Measurements from ENCODE around the gene GAA.

GAA gene

DNA sequence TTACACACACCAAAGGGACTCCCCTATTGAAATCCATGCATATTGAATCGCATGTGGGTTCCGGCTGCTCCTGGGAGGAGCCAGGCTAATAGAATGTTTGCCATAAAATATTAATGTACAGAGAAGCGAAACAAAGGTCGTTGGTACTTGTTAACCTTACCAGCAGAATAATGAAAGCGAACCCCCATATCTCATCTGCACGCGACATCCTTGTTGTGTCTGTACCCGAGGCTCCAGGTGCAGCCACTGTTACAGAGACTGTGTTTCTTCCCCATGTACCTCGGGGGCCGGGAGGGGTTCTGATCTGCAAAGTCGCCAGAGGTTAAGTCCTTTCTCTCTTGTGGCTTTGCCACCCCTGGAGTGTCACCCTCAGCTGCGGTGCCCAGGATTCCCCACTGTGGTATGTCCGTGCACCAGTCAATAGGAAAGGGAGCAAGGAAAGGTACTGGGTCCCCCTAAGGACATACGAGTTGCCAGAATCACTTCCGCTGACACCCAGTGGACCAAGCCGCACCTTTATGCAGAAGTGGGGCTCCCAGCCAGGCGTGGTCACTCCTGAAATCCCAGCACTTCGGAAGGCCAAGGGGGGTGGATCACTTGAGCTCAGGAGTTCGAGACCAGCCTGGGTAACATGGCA is 2.2 kb downstream of the GAA start:
- DNase-seq (ENCODE audit: low read depth): no peak

DNA sequence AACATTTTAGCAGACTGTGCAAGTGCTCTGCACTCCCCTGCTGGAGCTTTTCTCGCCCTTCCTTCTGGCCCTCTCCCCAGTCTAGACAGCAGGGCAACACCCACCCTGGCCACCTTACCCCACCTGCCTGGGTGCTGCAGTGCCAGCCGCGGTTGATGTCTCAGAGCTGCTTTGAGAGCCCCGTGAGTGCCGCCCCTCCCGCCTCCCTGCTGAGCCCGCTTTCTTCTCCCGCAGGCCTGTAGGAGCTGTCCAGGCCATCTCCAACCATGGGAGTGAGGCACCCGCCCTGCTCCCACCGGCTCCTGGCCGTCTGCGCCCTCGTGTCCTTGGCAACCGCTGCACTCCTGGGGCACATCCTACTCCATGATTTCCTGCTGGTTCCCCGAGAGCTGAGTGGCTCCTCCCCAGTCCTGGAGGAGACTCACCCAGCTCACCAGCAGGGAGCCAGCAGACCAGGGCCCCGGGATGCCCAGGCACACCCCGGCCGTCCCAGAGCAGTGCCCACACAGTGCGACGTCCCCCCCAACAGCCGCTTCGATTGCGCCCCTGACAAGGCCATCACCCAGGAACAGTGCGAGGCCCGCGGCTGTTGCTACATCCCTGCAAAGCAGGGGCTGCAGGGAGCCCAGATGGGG is 3.1 kb downstream of the GAA start:
- DNase-seq (ENCODE audit: low read depth): no peak

DNA sequence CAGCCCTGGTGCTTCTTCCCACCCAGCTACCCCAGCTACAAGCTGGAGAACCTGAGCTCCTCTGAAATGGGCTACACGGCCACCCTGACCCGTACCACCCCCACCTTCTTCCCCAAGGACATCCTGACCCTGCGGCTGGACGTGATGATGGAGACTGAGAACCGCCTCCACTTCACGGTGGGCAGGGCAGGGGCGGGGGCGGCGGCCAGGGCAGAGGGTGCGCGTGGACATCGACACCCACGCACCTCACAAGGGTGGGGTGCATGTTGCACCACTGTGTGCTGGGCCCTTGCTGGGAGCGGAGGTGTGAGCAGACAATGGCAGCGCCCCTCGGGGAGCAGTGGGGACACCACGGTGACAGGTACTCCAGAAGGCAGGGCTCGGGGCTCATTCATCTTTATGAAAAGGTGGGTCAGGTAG is 3.6 kb downstream of the GAA start:
- DNase-seq (ENCODE audit: low read depth): no peak

DNA sequence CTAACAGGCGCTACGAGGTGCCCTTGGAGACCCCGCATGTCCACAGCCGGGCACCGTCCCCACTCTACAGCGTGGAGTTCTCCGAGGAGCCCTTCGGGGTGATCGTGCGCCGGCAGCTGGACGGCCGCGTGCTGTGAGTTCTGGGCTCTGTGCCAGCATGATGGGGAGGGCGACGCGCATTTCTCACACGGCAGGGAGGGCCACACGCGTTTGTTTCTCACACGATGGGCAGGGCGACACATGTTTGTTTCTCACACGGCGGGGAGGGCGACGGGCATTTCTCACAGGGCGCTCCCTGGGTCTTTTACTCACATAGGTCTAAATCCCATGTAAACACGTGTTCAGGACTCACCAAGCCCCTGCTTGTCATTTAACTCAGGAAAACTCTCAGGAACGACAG is 4.4 kb downstream of the GAA start:
- no peak for DNase-seq (ENCODE audit: low read depth)

DNA sequence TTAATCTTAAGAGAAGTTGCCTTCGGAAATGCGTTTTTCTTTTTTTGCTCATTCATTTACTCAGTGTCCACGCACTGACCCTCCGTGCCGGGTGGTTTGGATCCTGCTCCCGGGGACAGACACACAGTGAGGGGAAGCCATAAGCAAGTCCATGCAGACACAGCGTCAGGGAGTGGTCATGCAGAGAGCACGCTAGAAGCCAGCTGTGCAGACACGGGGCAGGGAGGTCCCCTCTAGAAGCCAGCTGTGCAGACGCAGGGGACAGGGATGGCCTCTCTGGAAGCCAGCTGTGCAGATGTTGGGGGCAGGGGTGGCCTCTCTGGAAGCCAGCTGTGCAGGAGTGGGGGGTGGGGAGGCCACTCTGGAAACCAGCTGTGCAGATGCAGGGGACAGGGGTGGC is 4.8 kb downstream of the GAA start:
- DNase-seq (ENCODE audit: low read depth): no peak

DNA sequence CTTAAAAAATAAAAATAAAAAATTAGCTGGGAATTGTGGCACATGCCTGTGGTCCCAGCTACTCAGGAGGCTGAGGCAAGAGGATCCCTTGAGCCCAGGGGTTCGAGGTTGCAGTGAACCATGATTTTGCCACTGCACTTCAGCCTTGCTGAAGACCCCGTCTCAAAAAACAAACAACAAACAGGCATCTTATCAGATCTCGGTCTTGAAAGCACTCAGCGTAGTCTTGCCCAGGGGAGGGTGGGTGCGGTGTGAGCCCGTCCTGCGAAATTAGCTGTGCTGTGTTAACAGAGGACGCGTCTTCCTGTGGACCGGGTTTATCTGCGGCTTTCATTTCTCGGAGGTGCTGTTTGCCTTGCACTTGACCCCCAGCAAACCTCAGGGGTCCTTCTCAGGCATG is 5.4 kb downstream of the GAA start:
- no peak for DNase-seq (ENCODE audit: low read depth)

DNA sequence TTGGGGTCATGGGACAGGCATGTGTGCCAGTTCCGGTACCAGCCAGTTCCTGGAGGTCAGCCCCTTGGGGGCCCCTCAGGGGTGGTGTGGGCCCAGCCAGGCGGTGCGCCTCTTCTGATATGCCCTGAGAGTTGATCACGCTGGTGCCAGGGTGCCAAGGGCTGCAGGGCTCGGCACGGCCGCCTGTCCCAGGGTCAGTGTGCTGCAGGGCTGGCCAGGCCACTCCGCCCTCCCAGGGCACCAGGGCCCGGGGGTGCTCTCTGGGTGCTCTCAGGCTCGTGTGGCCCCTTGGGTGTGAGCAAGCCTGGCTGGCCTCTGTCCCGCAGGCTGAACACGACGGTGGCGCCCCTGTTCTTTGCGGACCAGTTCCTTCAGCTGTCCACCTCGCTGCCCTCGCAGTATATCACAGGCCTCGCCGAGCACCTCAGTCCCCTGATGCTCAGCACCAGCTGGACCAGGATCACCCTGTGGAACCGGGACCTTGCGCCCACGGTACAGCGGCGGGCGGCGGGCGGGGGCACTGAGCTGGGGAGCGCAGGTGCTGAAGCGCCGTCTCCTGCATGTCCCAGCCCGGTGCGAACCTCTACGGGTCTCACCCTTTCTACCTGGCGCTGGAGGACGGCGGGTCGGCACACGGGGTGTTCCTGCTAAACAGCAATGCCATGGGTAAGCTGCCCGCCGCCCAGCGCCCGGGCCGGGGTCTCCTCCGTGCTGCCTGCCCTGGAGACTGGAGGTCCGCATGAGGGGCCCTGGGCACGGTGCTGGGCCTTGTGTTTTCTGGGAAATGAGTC is 6.0 kb downstream of the GAA start:
- DNase-seq (ENCODE audit: low read depth): no peak

DNA sequence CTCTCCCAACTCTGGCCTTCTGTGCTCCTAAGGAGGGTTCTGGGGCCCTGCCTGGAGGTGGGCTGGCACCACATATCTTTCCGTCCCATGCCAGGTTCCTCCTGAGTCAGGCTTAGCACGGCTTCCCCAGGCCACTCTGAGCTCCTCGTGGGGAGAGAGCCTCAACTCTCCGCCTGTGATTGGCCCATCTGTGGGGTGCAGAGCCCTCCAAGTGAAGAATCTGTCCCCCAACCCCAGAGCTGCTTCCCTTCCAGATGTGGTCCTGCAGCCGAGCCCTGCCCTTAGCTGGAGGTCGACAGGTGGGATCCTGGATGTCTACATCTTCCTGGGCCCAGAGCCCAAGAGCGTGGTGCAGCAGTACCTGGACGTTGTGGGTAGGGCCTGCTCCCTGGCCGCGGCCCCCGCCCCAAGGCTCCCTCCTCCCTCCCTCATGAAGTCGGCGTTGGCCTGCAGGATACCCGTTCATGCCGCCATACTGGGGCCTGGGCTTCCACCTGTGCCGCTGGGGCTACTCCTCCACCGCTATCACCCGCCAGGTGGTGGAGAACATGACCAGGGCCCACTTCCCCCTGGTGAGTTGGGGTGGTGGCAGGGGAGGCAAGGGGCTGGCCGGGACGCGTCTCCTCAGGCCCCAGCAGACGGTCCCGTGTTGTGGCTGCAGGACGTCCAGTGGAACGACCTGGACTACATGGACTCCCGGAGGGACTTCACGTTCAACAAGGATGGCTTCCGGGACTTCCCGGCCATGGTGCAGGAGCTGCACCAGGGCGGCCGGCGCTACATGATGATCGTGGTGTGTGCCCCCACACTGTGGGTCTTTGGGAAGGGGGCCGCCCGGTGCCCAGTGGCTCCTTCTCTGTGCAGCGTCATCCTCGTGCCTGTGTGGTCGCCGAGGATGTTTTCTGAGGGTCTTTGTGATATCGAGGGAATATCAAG is 6.9 kb downstream of the GAA start:
- no peak for DNase-seq (ENCODE audit: low read depth)

DNA sequence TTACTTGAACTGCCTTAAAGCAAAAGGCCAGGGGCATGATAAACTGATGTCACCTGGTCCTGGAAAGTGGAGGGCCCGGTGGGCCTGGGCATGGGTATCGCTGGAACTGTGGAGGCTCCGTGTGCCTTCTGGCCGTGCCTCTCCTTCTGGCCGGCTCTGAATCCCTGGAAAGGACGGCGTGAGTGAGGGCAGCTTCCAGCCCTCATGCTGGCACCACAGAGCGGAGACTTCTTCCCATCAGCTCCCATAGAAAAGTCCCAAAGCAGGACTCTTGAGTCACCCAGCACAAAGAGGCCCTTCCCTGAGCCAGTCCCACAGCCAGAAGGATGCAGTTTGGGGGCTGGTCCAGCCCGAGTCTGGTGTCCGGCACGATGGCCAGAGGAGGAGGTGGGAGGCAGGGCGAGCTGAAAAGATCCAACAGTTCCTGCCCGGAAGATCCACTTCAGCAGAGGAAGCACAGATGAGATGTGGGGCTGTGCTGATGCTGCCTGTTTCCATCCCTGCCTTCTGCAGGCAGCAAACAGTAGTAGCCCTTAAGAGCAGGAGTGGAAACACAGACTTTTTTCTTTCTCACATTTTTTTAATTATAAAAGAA is 7.8 kb downstream of the GAA start:
- no peak for DNase-seq (ENCODE audit: low read depth)

DNA sequence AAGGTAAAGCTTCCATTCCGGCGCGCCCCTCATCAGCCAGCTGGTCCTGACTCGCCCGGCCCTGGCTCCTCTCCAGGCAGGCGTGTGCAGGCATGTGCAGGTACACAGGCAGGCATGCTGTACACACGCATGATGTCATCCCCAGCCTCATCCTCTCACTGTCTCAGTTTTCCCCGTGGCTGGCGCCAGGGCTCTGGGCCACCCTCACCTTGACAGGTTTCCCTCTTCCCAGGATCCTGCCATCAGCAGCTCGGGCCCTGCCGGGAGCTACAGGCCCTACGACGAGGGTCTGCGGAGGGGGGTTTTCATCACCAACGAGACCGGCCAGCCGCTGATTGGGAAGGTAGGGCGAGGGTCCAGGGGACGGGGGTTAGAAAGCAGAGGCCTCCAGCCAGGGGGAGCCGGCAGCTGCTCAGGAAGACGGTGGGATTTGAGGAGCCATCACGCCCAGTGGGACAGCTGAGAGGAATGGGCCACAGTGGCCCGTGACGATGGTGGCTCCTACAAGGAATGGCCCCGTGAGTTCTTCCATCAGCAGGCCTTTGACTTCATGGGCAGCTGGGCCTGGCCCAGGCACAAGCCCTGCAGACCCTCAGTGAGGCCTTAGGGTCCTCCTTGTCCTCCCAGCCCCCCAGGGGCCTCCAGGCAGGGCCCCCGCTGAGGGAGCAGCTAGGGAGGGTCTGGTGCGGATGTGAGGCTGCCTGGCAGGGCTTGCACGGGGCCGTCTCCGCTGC is 8.5 kb downstream of the GAA start:
- DNase-seq (ENCODE audit: low read depth): no peak

DNA sequence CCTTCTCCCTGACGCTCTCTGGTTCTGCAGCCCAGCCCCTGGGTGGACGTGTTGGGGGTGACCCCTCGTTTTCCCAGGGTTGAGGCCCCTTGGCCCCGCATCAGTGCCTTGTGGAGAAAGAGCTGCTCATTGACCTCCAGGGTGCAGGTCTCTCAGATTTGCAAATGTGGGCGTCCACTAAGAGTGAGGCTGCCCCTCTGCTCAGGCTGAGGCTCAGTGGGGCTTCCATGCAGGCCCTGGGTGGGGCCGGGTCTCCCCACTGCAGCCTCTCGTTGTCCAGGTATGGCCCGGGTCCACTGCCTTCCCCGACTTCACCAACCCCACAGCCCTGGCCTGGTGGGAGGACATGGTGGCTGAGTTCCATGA is 9.0 kb downstream of the GAA start:
- DNase-seq (ENCODE audit: low read depth): no peak

DNA sequence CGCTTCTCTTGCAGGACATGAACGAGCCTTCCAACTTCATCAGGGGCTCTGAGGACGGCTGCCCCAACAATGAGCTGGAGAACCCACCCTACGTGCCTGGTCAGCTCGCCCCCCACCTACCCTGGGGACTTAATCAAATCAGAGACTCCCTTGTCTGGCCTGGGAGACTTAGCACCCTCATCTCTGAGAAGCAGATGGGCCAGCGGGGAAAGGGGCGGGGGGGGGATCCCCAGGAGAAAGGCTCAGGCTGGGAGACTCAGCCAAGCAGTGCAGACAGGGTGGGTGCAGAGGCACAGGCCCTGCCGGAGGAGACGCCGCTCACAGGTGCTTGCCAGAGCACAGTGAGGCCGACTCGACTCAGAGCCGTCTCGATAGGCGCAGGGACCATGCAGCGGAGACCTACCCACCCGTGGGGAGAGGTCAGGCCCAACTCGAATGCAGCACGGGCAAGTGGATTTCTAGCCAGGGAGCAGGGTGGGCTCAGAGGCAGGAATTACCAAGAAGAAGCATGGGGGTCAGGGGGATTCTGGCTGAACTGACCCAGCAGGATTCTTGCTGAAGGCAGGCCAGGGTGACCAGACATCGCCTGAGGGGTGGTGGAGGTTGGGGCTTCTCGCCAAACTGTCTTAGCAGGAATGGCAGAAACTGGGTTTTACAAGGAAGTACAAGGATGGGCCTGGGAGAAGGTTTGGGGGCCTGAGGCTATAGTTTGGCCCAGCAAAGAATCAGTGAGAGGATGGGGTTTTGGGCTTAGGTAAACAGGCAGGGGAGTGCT is 9.7 kb downstream of the GAA start:
- DNase-seq (ENCODE audit: low read depth): no peak

DNA sequence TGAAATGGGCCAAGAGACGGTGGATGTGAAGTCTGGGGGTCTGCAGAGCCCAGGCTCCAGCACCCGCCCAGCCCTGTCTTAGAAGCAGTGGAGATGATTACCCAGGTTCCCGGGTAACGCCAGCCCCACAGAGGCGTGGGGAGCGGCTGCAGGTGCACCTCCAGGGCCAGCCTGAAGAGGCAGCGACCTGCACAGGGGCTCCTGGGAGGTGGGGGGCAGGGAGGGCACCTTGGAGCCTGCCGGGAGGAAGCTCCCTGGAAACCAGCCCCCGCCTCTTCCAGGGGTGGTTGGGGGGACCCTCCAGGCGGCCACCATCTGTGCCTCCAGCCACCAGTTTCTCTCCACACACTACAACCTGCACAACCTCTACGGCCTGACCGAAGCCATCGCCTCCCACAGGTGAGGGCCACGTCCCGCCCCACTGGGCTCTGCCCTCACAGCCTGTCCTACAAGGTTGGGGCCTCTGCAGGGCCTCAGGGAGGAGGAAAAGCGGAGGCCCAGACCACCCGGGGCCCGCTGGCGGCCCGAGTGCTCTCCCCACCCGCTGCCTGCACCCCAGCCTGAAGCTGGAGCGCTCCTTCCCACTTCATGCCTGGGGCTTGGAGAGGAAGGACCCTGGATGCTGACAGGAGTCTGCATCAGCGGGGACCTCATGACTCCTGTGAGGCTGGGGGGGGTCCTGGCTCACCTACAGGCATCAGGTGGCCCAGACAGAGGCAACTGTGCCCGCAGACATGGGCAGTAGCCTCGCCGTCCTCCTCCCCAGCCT is 10.5 kb downstream of the GAA start:
- DNase-seq (ENCODE audit: low read depth): no peak

DNA sequence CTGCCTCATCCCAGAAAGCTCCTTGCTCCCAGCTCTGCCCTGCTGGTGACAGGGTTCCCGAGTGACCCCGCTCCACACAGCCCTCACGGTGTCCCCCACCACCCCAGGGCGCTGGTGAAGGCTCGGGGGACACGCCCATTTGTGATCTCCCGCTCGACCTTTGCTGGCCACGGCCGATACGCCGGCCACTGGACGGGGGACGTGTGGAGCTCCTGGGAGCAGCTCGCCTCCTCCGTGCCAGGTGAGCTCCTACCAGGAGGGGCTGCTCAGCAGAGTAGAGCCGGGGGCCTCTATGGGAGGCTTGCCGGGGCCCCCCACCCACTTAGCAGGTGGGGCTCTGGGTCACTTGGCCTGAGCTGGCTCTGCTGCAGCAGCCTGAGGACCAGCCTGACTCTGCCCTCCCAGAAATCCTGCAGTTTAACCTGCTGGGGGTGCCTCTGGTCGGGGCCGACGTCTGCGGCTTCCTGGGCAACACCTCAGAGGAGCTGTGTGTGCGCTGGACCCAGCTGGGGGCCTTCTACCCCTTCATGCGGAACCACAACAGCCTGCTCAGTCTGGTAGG is 11.2 kb downstream of the GAA start:
- DNase-seq (ENCODE audit: low read depth): no peak

DNA sequence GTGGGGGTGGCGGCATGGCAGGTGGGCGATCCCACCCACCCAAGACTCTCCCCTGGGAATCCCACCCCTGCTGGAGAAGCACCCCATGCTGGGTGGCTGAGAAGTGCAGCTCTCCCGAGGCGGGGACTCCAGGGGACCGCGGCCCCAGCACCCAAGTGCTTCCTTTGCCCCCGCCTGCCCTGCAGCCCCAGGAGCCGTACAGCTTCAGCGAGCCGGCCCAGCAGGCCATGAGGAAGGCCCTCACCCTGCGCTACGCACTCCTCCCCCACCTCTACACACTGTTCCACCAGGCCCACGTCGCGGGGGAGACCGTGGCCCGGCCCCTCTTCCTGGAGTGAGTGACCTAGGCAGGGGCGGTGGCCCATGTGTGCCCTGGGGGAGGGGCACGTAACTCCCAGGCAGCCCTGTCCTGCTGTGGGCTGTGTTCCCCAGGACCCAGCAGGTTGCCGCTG is 11.7 kb downstream of the GAA start:
- DNase-seq (ENCODE audit: low read depth): no peak

DNA sequence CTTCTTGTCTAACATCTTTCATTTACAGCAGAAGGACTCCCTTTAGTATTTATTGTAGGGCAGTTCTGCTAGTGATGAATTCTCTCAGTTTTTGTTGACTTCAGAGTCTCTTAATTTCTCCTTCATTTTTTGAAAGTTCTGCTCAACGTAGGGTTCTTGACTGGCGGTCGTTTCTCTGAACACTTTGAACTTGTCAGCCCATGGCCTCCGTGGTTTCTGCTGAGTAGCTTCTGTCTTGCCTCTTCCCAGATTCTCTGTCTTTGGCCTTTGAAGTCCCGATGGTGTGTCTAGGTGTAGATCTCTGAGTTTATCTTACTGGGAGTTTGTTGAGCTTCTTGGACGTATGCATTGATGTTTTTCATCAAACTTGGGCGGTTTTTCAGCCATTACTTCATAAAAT is 13.4 kb downstream of the GAA start:
- DNase-seq (ENCODE audit: low read depth): no peak

DNA sequence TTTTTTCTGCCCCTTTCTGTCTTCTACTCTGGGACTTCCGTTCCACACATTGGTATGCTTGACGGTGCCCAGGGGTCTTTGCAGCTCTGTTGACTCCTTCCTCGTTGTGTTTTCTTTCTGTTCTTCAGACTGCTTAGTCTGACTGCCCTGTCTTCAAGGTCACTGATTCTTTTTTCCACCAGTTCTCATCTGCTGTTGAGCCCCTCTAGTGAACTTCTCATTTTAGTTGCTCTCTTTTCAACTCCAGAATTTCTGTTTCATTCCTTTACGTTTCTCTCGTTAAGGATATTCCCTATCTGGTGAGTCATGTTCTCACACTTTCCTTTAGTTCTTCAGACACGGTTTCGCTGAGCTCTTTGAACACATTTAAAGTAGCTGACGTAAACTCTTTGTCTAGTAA is 13.8 kb downstream of the GAA start:
- DNase-seq (ENCODE audit: low read depth): no peak

DNA sequence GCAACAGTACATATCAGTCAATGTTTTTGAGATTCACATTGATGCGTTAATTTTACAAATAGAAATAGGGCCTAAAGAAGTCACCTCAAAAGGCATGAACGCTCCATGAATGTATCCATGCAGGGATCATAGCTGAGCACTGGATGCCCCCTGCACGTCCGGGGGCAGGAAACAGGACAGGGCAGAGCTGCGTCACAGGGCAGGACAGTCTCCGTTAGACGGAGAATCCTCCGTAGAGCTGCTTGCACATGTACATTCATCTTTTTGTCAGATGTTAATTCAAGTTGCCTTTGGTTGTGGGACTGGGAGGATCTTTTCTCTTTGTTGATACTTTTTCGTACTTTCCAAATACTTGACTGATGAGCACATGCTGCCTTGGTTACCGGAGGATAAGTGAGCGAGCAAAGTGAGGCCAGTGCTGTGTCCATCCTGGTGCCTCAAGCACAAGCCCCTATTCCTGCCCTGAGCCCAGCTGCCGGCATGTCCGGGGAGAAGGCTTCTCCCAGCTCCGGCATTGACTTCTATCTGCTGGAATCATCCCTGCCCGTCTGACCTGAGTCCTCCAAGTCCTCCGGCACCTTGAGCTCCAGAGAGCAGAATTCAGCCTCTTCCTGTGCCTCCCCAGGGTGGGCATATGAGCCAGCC is 15.0 kb downstream of the GAA start:
- DNase-seq (ENCODE audit: low read depth): no peak

DNA sequence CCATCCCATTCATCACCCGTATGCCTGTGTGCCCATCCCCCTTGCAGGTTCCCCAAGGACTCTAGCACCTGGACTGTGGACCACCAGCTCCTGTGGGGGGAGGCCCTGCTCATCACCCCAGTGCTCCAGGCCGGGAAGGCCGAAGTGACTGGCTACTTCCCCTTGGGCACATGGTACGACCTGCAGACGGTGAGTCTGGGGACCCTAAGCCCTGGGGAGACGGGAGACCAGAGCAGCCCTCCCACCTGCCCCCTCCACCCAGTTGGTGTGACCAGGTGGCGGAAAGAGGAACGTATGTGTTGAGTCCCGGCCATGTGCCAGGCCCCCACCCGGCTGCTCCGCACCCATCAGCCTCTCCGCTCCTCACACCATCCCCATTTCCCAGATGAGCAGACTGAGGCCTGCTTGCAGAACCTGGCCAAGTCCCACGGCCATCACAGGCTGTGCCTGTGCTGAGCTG is 15.6 kb downstream of the GAA start:
- DNase-seq (ENCODE audit: low read depth): no peak
